ENCODE results near the gene ZC3H12C.

The ZC3H12C gene

DNA sequence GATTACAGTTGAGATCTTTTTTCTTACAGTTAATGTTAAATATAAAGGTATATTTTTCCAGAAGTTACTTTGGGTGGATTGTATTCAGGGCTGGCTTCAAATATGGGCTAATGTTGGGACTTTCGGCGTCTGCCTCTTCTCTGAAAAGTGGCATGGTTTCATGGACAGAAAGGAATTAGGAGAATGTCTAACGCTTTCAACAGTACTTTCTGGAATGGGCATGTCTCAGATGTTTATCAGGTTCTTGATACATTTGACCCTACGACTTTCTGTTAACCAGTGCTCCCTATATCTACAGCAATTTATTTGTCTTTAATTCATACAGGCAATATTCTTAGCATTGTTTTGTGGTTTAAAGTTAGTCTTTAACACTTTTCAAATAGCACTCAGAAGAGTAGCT lies 33.7 kb downstream of the ZC3H12C start:
- TF ChIP-seq CTCF (IDR thresholded peaks at IDR 0.05): no peak

GRCh38 chr11:110128161-110128560 lies 35.0 kb downstream of the ZC3H12C start:
- H3K36me3 Mint-ChIP-seq (ENCODE audit: low read depth): peaks cover 30% of the 10 kb centered on the region
- H3K4me3 Mint-ChIP-seq: no peak overlapping the region
- H3K4me1 Mint-ChIP-seq: peaks cover 32% of the 10 kb centered on the region
- H3K9me3 Mint-ChIP-seq: no peaks in the 10 kb centered on the region
- peak overlapping the region; percentile 78 for H3K27ac Mint-ChIP-seq
- no peaks in the 10 kb centered on the region for H3K27me3 Mint-ChIP-seq (ENCODE audit: low read depth, poor library complexity)
- peak; percentile 3 for DNase-seq
- TF ChIP-seq CTCF (IDR thresholded peaks at IDR 0.05): no peak

More for the DNA sequence above, 33.7 kb downstream of the ZC3H12C start:
- H3K27me3 Mint-ChIP-seq (ENCODE audit: low read depth, poor library complexity): no peaks in the 10 kb centered on the region
- H3K36me3 Mint-ChIP-seq (ENCODE audit: low read depth): peaks cover 31% of the 10 kb centered on the region
- H3K9me3 Mint-ChIP-seq: no peaks in the 10 kb centered on the region
- no peak for DNase-seq
- H3K4me1 Mint-ChIP-seq: peaks cover 32% of the 10 kb centered on the region
- H3K4me3 Mint-ChIP-seq: no peak overlapping the region
- H3K27ac Mint-ChIP-seq: no peak overlapping the region

- TF ChIP-seq CTCF (IDR thresholded peaks at IDR 0.05): no peak
- H3K36me3 Mint-ChIP-seq (ENCODE audit: low read depth): peaks cover 7% of the 10 kb centered on the region
- no peak for DNase-seq
- H3K4me1 Mint-ChIP-seq: peaks cover 32% of the 10 kb centered on the region
- H3K4me3 Mint-ChIP-seq: no peak overlapping the region
- no peak overlapping the region for H3K27ac Mint-ChIP-seq
- H3K9me3 Mint-ChIP-seq: no peaks in the 10 kb centered on the region
- no peaks in the 10 kb centered on the region for H3K27me3 Mint-ChIP-seq (ENCODE audit: low read depth, poor library complexity)
Measured at GRCh38 chr11:110130642-110131238, 37.5 kb downstream of the ZC3H12C start.

DNA sequence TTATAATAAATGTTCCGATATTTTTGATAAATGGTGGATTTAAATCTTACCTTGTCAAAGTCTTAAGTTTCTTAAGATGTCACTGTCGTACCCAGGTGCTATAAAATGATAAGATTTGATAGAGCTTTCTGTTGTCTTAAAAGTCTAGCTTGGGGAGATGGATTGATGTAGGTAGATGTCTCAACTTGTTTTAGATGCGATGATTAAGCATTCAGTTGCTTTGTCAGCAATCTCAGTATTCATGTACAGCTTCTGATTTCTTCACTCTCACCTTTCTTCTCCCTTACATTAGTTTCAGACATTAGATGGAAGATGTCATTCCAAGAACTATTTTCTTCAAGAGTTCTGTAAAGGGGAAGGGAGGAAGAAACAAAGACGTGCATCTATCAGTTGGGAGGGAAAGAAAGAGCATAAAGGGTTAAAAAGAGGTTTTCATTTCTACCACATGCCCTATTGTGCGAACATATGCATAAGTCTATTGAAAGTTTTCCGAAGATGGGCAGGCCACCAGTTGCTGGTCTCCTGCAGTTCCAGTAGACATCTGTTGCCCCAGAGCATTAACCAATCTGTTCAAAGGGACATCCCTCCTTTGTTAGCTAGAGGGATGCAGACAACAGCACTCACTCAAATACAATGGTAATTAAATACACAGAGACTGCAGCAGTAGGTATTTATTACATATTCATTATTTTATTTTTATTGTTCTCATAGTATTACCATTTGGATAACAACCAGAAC lies 38.4 kb downstream of the ZC3H12C start:
- H3K9me3 Mint-ChIP-seq: no peaks in the 10 kb centered on the region
- H3K27ac Mint-ChIP-seq: no peak overlapping the region
- TF ChIP-seq CTCF (IDR thresholded peaks at IDR 0.05): no peak
- no peak for DNase-seq
- no peaks in the 10 kb centered on the region for H3K27me3 Mint-ChIP-seq (ENCODE audit: low read depth, poor library complexity)
- peaks cover 37% of the 10 kb centered on the region for H3K4me1 Mint-ChIP-seq
- no peak overlapping the region for H3K4me3 Mint-ChIP-seq
- H3K36me3 Mint-ChIP-seq (ENCODE audit: low read depth): peaks cover 11% of the 10 kb centered on the region

- no peak for TF ChIP-seq CTCF (IDR thresholded peaks at IDR 0.05)
- Mint-ChIP-seq H3K27ac (no peak overlapping the region), H3K9me3 (no peaks in the 10 kb centered on the region), H3K36me3 (ENCODE audit: low read depth) (peaks cover 24% of the 10 kb centered on the region), H3K27me3 (ENCODE audit: low read depth, poor library complexity) (no peaks in the 10 kb centered on the region), H3K4me1 (peaks cover 27% of the 10 kb centered on the region), H3K4me3 (no peak overlapping the region)
- no peak for DNase-seq
Measured at GRCh38 chr11:110133160-110133559, 40.0 kb downstream of the ZC3H12C start.

DNA sequence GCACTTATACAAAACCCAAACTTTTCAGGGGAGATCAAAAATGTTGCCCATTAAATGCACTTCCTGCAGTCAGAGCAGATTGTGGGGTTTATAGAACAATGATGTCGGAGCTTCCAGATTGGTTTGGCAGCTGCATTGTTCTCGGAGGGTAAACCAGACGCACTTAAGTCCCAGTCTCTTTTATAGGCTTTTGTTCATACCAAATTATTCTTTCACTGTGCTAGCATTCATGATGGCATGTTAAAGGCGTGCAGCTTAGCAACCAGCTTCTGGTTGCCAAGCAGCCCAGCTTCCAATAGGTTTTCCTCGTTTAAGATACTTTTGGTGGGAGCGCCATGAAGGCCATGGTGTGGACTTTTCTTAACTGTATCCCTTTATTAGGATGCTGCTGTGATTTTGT lies 40.9 kb downstream of the ZC3H12C start:
- no peak overlapping the region for H3K4me3 Mint-ChIP-seq

More for the DNA sequence above, 40.9 kb downstream of the ZC3H12C start:
- Mint-ChIP-seq H3K27ac (no peak overlapping the region), H3K27me3 (ENCODE audit: low read depth, poor library complexity) (no peaks in the 10 kb centered on the region), H3K9me3 (no peaks in the 10 kb centered on the region), H3K4me1 (peaks cover 21% of the 10 kb centered on the region), H3K36me3 (ENCODE audit: low read depth) (peaks cover 24% of the 10 kb centered on the region)
- no peak for DNase-seq
- no peak for TF ChIP-seq CTCF (IDR thresholded peaks at IDR 0.05)
